CD1c-positive myeloid dendritic cell (primary cell): ENCODE data around the gene ENDOG.
"Not testable (repeated sequence)": the region's sequence is repeated elsewhere in the genome, so short reads cannot be mapped to it uniquely, and the experiment has no call there.

Source experiments
- DNase-seq: peaks from one replicate; pipeline ENCODE4 v3.0.0-alpha.2; 2016; ENCODE audit errors: extremely low spot score

ENDOG gene

DNA sequence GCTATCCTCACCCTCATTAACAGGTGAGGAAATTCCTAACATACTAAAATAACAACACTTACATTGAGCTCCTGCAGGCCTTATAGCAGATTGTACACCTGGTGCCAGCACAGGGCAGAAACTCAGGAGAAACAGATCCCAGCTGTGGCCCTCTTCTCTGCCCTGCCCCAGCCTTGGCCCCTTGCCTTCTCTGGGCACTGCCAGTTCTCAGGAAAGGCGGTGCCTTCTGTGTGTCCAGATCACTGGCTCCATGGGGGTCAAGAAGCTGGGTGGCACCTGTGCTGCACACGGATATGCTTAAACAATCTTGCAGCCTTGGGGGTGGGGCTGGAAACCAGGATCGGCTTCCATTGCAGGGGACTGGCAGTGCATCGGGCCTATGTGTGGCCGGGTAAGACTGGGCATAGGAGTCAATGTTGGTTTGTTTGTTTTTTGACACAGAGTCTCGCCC is 44.1 kb downstream of the ENDOG start:
- no peak for DNase-seq

GRCh38 chr9:128863647-128864046 is 45.3 kb downstream of the ENDOG start:
- DNase-seq, result peak; percentile 85

- no peak for DNase-seq
Observed at GRCh38 chr9:128870128-128870940, 52.0 kb downstream of the ENDOG start.

DNA sequence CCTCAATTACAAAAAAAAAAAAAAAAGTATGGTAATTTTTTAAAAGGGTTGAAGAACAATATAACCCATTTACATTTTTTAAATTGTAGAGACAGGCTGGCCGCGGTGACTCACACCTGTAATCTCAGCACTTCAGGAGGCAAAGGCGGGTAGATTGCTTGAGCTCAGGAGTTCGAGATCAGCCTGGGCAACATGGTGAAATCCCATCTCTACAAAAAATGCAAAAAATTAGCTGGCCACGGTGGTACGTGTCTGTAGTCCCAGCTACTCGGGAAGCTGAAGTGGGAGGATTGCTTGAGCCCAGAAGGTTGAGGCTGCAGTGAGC is 52.6 kb downstream of the ENDOG start:
- DNase-seq, result not testable (repeated sequence)
